Ascending aorta (tissue), 2 donors: ENCODE results near the gene BRD8. TPM values are rescaled to one million over a fixed set of nuclear protein-coding genes. Genes with fewer than 3 reads are reported as not detected.

ENCODE experiments used
- DNase-seq, 2 donors: peaks; one replicate each; pipeline ENCODE4 v3.0.0-alpha.2; 2019; ENCODE audit warnings: low spot score in 2 of 2
- H3K27ac ChIP-seq, 2 donors: fragments of 200-600 bp; sonication (generic); one replicate each; pipeline ENCODE4 v1.5.1; 2016 to 2017; ENCODE audit warnings: mild to moderate bottlenecking in 1 of 2
- H3K27me3 ChIP-seq: fragments of 200-600 bp; sonication (generic); one replicate; pipeline ENCODE4 v1.5.1; 2017
- H3K36me3 ChIP-seq, 2 donors: fragments of 200-600 bp; sonication (generic); one replicate each; pipeline ENCODE4 v1.5.1; 2016
- H3K4me1 ChIP-seq, 2 donors: fragments of 200-600 bp; sonication (generic); one replicate each; pipeline ENCODE4 v1.5.1; 2016 to 2017; ENCODE audit warnings: mild to moderate bottlenecking in 1 of 2
- H3K4me3 ChIP-seq, 2 donors: fragments of 200-600 bp; sonication (generic); one replicate each; pipeline ENCODE4 v1.5.1; 2016 to 2017; ENCODE audit warnings: mild to moderate bottlenecking in 1 of 2
- H3K9me3 ChIP-seq, 2 donors: fragments of 200-600 bp; sonication (generic); one replicate each; pipeline ENCODE4 v1.5.1; 2016
- intact Hi-C: fragments of 100-400 bp; cut with DNase I; formaldehyde crosslinking; loops from one replicate; pipeline ENCODE4 v1.15.1; 2023
- total RNA-seq: library from RNA; depleted of rRNA; stranded (reverse); fragments of >200 nt; gene quantifications from one replicate; pipeline ENCODE4 v1.1.0, GENCODE V29; 2016
- TF ChIP-seq, protein P1 (sequence below), 3 experiments: fragments of 200-600 bp in 2 of 3; fragments of 450-650 bp in 1 of 3; sonication (generic) in 2 of 3; IDR thresholded peaks; one replicate each; pipeline ENCODE4 v1.5.1; 2016 to 2019; ENCODE audit warnings: antibody characterized with exemption in 3 of 3, mild to moderate bottlenecking in 1 of 3, moderate library complexity in 1 of 3

BRD8 gene
- total RNA-seq, 1 donor from 2014 or later = 18.8 TPM

DNA sequence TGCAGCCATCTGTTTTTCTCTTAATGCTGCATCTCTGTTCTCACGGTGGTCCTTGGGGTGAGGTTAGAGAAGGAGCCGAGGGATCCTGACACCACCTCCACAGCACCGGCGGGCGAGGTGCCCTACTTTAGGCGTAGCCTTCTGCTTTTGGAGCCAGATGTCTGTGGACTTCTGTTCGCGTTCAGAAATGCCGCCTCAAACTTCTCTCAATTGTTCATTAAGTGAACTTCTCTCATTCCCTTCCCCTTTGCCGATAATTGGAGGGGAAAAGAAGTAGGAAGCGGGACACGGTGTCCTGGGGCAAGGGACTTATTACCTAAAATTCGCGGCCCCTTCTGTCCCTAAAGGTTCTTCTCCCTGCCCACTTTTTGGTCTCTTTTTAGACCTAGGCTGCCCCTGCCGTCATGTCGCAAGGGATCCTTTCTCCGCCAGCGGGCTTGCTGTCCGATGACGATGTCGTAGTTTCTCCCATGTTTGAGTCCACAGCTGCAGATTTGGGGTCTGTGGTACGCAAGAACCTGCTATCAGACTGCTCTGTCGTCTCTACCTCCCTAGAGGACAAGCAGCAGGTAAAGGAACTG lies 937 bp upstream of the BRD8 start:
- intact Hi-C loops = loop anchor here (2.0 to 5.0 kb wide), 3 partner anchors 33 to 173 kb away; partner anchors contain the start of genes CDC23, CDC25C and KDM3B
- DNase-seq = no peak
- Histone ChIP-seq H3K4me1 (peaks cover 0 to 9% of the 10 kb centered on the region in 2 donors), H3K4me3 (peak overlapping the region; percentile 82 to 94), H3K36me3 (peaks cover 13 to 27% of the 10 kb centered on the region in 2 donors), H3K27ac (no peak overlapping the region), H3K9me3 (no peaks in the 10 kb centered on the region), H3K27me3 (no peaks in the 10 kb centered on the region)
- TF ChIP-seq, protein P1, sequence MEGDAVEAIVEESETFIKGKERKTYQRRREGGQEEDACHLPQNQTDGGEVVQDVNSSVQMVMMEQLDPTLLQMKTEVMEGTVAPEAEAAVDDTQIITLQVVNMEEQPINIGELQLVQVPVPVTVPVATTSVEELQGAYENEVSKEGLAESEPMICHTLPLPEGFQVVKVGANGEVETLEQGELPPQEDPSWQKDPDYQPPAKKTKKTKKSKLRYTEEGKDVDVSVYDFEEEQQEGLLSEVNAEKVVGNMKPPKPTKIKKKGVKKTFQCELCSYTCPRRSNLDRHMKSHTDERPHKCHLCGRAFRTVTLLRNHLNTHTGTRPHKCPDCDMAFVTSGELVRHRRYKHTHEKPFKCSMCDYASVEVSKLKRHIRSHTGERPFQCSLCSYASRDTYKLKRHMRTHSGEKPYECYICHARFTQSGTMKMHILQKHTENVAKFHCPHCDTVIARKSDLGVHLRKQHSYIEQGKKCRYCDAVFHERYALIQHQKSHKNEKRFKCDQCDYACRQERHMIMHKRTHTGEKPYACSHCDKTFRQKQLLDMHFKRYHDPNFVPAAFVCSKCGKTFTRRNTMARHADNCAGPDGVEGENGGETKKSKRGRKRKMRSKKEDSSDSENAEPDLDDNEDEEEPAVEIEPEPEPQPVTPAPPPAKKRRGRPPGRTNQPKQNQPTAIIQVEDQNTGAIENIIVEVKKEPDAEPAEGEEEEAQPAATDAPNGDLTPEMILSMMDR (IDR thresholded peaks at IDR 0.05) = no peak

DNA sequence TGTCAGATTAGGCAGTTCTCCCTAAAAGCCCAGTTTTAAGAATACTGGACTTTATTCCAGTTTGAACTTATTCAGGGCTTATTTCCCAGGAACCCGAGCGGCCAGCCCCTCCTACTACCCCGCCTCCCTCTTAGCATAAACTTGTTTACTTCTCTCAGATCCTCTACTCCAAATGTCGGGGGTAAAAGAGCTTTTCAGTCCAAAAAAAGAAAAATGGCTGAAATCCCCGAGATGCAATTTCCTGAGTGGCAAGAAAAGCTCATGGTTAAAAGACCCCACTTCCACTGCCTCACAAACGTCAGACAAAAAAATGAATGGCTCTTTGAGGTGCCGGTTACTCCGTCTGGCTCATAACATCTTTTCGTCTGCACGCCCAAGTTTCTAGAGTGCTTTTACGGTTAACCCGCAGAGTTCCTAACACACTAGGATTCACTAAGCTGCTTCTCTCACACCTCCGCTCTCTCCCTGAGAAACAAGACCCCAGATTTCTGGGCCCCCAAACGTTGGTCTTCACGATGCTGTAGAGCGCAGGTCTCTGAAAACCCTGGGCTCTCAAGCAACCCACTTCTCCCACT lies 402 bp downstream of the BRD8 start:
- TF ChIP-seq, protein P1 (IDR thresholded peaks at IDR 0.05) = no peak
- peak overlapping the region; percentile 75 to 79 for H3K27ac ChIP-seq
- peaks cover 18 to 41% of the 10 kb centered on the region in 2 donors for H3K36me3 ChIP-seq
- no peak for DNase-seq
- peaks cover 0 to 9% of the 10 kb centered on the region in 2 donors for H3K4me1 ChIP-seq
- intact Hi-C loops = loop anchor here (2.0 to 5.0 kb wide), 3 partner anchors 35 to 174 kb away; partner anchors contain the start of genes CDC23, CDC25C and KDM3B
- no peaks in the 10 kb centered on the region for H3K9me3 ChIP-seq
- H3K4me3 ChIP-seq = peak overlapping the region; percentile 82 to 94
- no peaks in the 10 kb centered on the region for H3K27me3 ChIP-seq

DNA sequence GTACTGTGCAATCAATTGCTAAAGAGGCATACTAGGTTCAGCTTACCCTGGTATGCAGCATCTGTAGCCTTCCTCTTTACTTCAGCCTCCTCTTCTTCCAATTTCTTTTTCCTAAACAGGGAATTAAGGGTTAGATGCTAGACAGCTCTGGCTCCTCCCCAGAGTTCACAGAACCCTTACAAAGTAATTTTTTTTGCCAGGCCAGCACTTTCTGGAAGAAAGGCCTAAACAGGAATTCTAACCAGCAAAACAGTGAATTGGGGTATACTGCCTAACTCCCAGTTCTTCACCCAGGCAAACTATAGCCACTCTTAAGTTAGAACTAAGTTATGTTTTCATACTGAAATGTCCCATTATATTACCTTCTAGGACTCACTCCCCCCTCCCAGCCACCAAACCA lies 8.1 kb downstream of the BRD8 start:
- Histone ChIP-seq H3K4me1 (no peaks in the 10 kb centered on the region), H3K27me3 (no peaks in the 10 kb centered on the region), H3K27ac (no peak overlapping the region), H3K36me3 (peaks cover 85 to 98% of the 10 kb centered on the region in 2 donors), H3K4me3 (no peak overlapping the region), H3K9me3 (no peaks in the 10 kb centered on the region)
- TF ChIP-seq, protein P1 (IDR thresholded peaks at IDR 0.05) = no peak
- DNase-seq = no peak
- intact Hi-C loops = no loop called here

DNA sequence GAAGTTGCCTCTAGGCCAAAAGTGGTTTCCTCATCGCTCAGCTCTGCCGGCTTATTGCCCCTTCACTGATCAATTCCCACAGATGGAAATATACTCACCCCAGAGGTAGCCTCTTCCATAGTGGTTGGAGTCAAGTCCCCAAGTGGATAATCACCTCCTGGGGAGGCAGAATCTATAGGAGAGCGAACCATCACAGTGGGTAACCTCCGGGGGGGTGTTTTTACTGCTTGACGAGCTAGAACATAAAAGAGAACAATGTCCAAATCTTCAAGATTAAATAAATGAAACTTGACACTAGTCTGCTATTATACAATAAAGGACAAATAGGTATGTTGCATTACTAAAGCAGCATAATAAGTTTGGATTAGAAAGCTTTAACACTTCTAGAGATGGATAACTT lies 9.3 kb downstream of the BRD8 start:
- H3K9me3 ChIP-seq = no peaks in the 10 kb centered on the region
- TF ChIP-seq, protein P1 (IDR thresholded peaks at IDR 0.05) = no peak
- DNase-seq = no peak
- intact Hi-C loops = no loop called here
- no peaks in the 10 kb centered on the region for H3K4me1 ChIP-seq
- H3K4me3 ChIP-seq = no peak overlapping the region
- no peak overlapping the region for H3K27ac ChIP-seq
- no peaks in the 10 kb centered on the region for H3K27me3 ChIP-seq
- peaks cover 85 to 98% of the 10 kb centered on the region in 2 donors for H3K36me3 ChIP-seq

DNA sequence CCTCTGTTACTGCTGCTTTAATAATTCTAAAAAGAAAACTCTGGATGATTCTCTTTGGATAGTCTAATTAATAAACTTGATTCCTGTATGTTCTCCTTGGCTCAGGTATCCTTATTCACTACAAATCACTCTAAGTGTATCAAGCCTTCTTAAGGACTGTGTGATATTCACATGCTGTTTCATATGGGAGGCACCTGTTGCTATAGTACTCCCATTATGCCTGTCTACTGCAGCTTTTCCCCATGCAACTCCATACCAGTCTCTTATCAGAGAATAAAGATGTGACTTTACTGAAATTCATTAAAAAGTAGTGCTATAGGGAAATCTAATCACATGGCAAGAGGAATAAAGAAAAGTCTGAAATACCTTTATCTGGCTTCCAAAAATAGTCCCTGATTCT lies 14.7 kb downstream of the BRD8 start:
- Histone ChIP-seq H3K27me3 (no peaks in the 10 kb centered on the region), H3K27ac (no peak overlapping the region), H3K4me1 (no peaks in the 10 kb centered on the region), H3K9me3 (no peaks in the 10 kb centered on the region), H3K4me3 (no peak overlapping the region), H3K36me3 (peaks cover 94 to 100% of the 10 kb centered on the region in 2 donors)
- no peak for DNase-seq
- TF ChIP-seq, protein P1 (IDR thresholded peaks at IDR 0.05) = no peak
- intact Hi-C loops = no loop called here
